Right lobe of liver (tissue), 4 donors: ENCODE measurements around the gene CTNNB1.

Source experiments
- CTCF ChIP-seq, 4 donors: fragments of 200-600 bp in 3 of 4; fragments of 450-650 bp in 1 of 4; IDR thresholded peaks; one replicate each; pipeline versions ENCODE4 v1.5.1 to v1.8.0; 2016 to 2022; ENCODE audit warnings: antibody characterized with exemption in 4 of 4, mild to moderate bottlenecking in 2 of 4
- POLR2A ChIP-seq: fragments of 450-650 bp; IDR thresholded peaks from one replicate; pipeline ENCODE4 v1.6.1; 2017; ENCODE audit warnings: antibody characterized with exemption, mild to moderate bottlenecking
- donor health status: DM: no; HTN: no; CAD: no.
- donor health status: DM: no; HTN: no; CAD: no.
- donor health status: DM: no; HTN: yes; CAD: no.

- TF ChIP-seq CTCF (IDR thresholded peaks at IDR 0.05), result no peak
- no peak for TF ChIP-seq POLR2A
These were observed 43.5 kb upstream of the CTNNB1 start for GRCh38 chr3:41155834-41156233.
